Gastrocnemius medialis (tissue), 4 donors: ENCODE results near the gene UGT1A10. TPM values are rescaled to one million over a fixed set of nuclear protein-coding genes. Genes with fewer than 3 reads are reported as not detected.

ENCODE experiments used
- ATAC-seq, 2 donors: fragments of 150-250 bp; one replicate each; pipeline ENCODE4 v1.9.1; 2016
- DNase-seq, 2 donors: peaks; one replicate each; pipeline ENCODE4 v3.0.0-alpha.2; 2019
- H3K27ac ChIP-seq, 4 donors: fragments of 200-600 bp; sonication (generic); 1 replicate in 1 of 4; 2 replicates in 3 of 4; pipeline ENCODE4 v1.5.1; 2016 to 2018; ENCODE audit warnings: mild to moderate bottlenecking in 2 of 4, moderate library complexity in 1 of 4
- H3K27me3 ChIP-seq, 3 donors: fragments of 200-600 bp; sonication (generic) in 2 of 3; 1 replicate in 1 of 3; 2 replicates in 2 of 3; pipeline versions ENCODE4 v1.5.1 to v1.6.0; 2016 to 2019; ENCODE audit warnings: mild to moderate bottlenecking in 1 of 3, moderate library complexity in 1 of 3
- H3K36me3 ChIP-seq, 2 donors: fragments of 200-600 bp; sonication (generic) in 1 of 2; one replicate each; pipeline ENCODE4 v1.5.1; 2017 to 2018
- H3K4me1 ChIP-seq, 2 donors: fragments of 200-600 bp; sonication (generic) in 1 of 2; one replicate each; pipeline ENCODE4 v1.5.1; 2016 to 2017; ENCODE audit warnings: mild to moderate bottlenecking in 2 of 2
- H3K4me3 ChIP-seq, 4 donors: fragments of 200-600 bp; sonication (generic) in 3 of 4; 1 replicate in 1 of 4; 2 replicates in 3 of 4; pipeline ENCODE4 v1.5.1; 2016 to 2019; ENCODE audit warnings: mild to moderate bottlenecking in 2 of 4
- H3K9me3 ChIP-seq, 3 donors: fragments of 200-600 bp; sonication (generic) in 2 of 3; 1 replicate in 1 of 3; 2 replicates in 2 of 3; pipeline ENCODE4 v1.5.1; 2016 to 2019
- POLR2A ChIP-seq, 2 donors: fragments of 450-650 bp; IDR thresholded peaks; one replicate each; pipeline ENCODE4 v1.6.1; 2017; ENCODE audit warnings: antibody characterized with exemption in 2 of 2, mild to moderate bottlenecking in 2 of 2, moderate library complexity in 2 of 2
- in situ Hi-C, 4 donors: fragments of 200-750 bp; cut with MboI; loops; one replicate each; pipeline versions ENCODE4 v1.15.0 to v1.8.0; 2017; ENCODE audit warnings: low sequenced_read_pairs in 4 of 4
- intact Hi-C: fragments of 100-400 bp; cut with DNase I; formaldehyde crosslinking; loops from one replicate; pipeline ENCODE4 v1.15.1; 2023; ENCODE audit warnings: low total_unique reads
- total RNA-seq, 4 donors: library from RNA; depleted of rRNA; stranded (reverse); fragments of >200 nt; gene quantifications; one replicate each; pipeline versions ENCODE4 v1.1.0 to v1.2.3, GENCODE V29; 2016
- TF ChIP-seq, protein P1 (sequence below), 5 experiments: fragments of 450-650 bp in 3 of 5; fragments of 200-600 bp in 2 of 5; sonication (generic) in 2 of 5; IDR thresholded peaks in 4 of 5; conservative IDR thresholded peaks in 1 of 5; 1 replicate in 4 of 5; 2 replicates in 1 of 5; pipeline ENCODE4 v1.5.1; 2016 to 2019; ENCODE audit warnings: antibody characterized with exemption in 5 of 5, mild to moderate bottlenecking in 3 of 5, moderate library complexity in 3 of 5

Gene UGT1A10
- total RNA-seq, 4 donors from 2014 or later = 0.12 TPM; not detected in 3

DNA sequence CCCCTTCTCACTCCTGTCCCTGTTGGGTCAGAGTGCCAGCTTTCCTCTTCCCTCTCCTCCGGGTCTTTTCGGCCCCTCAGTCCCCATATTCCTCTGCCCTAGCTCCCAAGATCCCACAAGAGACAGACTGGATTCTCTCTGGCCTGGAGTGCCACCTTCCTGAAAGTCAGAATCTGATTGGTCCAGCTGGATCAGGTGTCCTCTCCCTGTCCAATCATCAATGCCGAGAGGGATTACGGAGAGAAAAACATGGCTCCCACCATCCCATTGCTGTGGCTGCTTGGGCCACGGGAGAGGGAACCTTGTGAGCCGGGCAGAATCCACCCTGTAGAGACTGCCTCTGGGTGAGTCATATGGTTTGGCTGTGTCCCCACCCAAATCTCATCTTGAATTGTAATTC, 139.2 kb downstream of the UGT1A10 start:
- Histone ChIP-seq H3K4me1 (no peaks in the 10 kb centered on the region), H3K9me3 (no peaks in the 10 kb centered on the region), H3K36me3 (no peaks in the 10 kb centered on the region), H3K27me3 (no peaks in the 10 kb centered on the region), H3K4me3 (no peak overlapping the region), H3K27ac (no peak overlapping the region)
- TF ChIP-seq, protein P1, sequence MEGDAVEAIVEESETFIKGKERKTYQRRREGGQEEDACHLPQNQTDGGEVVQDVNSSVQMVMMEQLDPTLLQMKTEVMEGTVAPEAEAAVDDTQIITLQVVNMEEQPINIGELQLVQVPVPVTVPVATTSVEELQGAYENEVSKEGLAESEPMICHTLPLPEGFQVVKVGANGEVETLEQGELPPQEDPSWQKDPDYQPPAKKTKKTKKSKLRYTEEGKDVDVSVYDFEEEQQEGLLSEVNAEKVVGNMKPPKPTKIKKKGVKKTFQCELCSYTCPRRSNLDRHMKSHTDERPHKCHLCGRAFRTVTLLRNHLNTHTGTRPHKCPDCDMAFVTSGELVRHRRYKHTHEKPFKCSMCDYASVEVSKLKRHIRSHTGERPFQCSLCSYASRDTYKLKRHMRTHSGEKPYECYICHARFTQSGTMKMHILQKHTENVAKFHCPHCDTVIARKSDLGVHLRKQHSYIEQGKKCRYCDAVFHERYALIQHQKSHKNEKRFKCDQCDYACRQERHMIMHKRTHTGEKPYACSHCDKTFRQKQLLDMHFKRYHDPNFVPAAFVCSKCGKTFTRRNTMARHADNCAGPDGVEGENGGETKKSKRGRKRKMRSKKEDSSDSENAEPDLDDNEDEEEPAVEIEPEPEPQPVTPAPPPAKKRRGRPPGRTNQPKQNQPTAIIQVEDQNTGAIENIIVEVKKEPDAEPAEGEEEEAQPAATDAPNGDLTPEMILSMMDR (IDR thresholded peaks at IDR 0.05 in 4 of 5, conservative IDR thresholded peaks at IDR 0.05 in 1 of 5) = no peak
- TF ChIP-seq POLR2A (IDR thresholded peaks at IDR 0.05) = no peak
- DNase-seq (no peak), ATAC-seq (no peak)
- in situ Hi-C loops (no loop called here), intact Hi-C loops (no loop called here)

DNA sequence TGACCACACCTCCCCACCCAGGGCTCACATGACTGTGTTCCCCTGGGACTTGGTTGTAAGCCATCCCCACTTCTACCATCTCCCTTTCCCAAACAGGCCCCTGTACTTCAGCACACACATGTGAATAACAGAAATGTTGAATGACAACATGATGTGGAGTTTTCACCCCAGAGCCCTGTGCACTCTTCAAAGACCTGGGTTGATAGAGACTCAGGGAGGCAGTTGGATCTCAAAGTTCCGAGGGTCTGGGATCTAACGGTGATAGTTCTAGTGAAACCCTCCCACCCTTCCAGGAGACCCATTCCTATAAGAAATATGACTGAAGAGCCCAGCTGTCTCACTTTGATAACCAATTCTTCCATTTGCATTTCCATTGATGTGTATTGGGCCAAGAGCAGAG, 141.8 kb downstream of the UGT1A10 start, which contains the start of gene MROH2A:
MROH2A (plus strand) TSS at position 301 of the 400 bp plus-strand sequence. CDS start 1,029 bp downstream, outside the sequence.
- Histone ChIP-seq H3K4me3 (no peak within 1 kb of the TSS), H3K27me3 (no peaks in the 10 kb centered on the region), H3K27ac (no peak within 1 kb of the TSS), H3K4me1 (no peaks in the 10 kb centered on the region), H3K9me3 (no peaks in the 10 kb centered on the region), H3K36me3 (no peaks in the 10 kb centered on the region)
- ATAC-seq (no peak), DNase-seq (no peak)
- in situ Hi-C loops = no loop called here
- no peak for TF ChIP-seq POLR2A (IDR thresholded peaks at IDR 0.05)
- TF ChIP-seq, protein P1 (IDR thresholded peaks at IDR 0.05 in 4 of 5, conservative IDR thresholded peaks at IDR 0.05 in 1 of 5) = no peak
- intact Hi-C loops = no loop called here

DNA sequence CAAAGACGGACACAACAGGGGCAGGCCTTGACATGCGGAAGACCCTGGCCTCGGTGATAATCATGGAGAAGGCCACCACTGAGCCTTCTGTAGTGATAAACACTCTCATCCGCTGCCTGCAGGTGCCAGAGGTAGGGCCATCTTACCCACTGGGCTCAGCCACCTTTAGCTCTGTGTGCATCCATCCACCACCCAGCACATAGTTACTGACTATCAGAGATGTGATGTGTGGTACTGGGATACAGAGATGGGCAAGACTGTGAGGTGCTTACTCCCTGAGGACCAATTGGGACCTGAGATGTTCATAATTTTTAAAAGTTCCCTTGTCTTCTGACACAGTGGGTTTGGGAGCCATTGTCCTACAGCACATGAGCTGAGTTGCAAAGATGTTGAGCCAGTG, 143.5 kb downstream of the UGT1A10 start:
- TF ChIP-seq, protein P1 (IDR thresholded peaks at IDR 0.05 in 4 of 5, conservative IDR thresholded peaks at IDR 0.05 in 1 of 5) = no peak
- no peak for TF ChIP-seq POLR2A (IDR thresholded peaks at IDR 0.05)
- DNase-seq = no peak
- H3K27me3 ChIP-seq = no peaks in the 10 kb centered on the region
- no peak for ATAC-seq
- in situ Hi-C loops = no loop called here
- H3K4me1 ChIP-seq = no peaks in the 10 kb centered on the region
- H3K9me3 ChIP-seq = no peaks in the 10 kb centered on the region
- intact Hi-C loops = no loop called here
- no peak overlapping the region for H3K27ac ChIP-seq
- no peaks in the 10 kb centered on the region for H3K36me3 ChIP-seq
- H3K4me3 ChIP-seq = no peak overlapping the region

DNA sequence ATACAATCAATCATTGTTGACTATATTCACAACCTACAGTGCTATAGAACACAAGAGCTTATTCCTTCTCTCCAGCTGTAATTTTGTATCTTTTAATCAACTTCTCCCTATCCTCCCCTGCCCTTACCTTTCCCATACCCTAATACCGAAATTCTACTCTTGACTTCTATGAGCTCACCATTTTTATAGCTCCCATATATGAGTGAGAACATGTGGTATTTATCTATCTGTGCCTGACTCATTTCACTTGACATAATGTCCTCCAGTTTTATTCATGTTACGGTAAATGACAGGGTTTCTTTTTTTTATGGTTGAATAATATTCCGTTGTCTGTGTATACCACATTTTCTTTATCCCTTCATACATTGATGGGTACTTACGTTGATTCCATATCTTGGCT, 144.5 kb downstream of the UGT1A10 start:
- Histone ChIP-seq H3K9me3 (no peaks in the 10 kb centered on the region), H3K4me1 (no peaks in the 10 kb centered on the region), H3K27ac (no peak overlapping the region), H3K36me3 (no peaks in the 10 kb centered on the region), H3K27me3 (no peaks in the 10 kb centered on the region), H3K4me3 (no peak overlapping the region)
- in situ Hi-C loops (no loop called here), intact Hi-C loops (no loop called here)
- TF ChIP-seq, protein P1 (IDR thresholded peaks at IDR 0.05 in 4 of 5, conservative IDR thresholded peaks at IDR 0.05 in 1 of 5) = no peak
- TF ChIP-seq POLR2A (IDR thresholded peaks at IDR 0.05) = no peak
- DNase-seq = no peak
- ATAC-seq = no peak

DNA sequence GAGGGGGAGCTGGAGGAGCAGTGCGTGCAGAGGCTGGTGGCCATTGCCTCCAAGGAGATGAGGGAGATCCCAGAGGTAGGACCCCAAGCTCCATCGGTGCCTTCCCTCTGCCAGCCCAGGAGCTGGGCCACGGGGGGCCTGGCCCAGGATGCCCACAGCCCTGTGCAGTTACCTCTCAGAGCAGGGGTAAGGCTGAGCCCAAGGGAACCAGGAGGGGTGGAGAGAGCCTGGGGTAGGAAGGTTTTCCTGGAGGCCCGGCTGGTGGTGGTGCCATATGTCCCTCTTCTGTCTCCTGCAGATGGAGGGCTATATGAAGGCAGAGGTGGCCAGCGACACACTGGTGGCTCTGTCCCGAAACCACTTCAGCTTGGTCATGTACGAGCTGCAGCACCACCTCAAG, 153.3 kb downstream of the UGT1A10 start:
- ATAC-seq = no peak
- H3K36me3 ChIP-seq = no peaks in the 10 kb centered on the region
- DNase-seq = no peak
- no peak overlapping the region for H3K4me3 ChIP-seq
- no peaks in the 10 kb centered on the region for H3K4me1 ChIP-seq
- no peaks in the 10 kb centered on the region for H3K9me3 ChIP-seq
- in situ Hi-C loops (no loop called here), intact Hi-C loops (no loop called here)
- TF ChIP-seq, protein P1 (IDR thresholded peaks at IDR 0.05 in 4 of 5, conservative IDR thresholded peaks at IDR 0.05 in 1 of 5) = no peak
- TF ChIP-seq POLR2A (IDR thresholded peaks at IDR 0.05) = no peak
- H3K27ac ChIP-seq = no peak overlapping the region
- H3K27me3 ChIP-seq = no peaks in the 10 kb centered on the region
